Astrocyte (in vitro differentiated cells and primary cell): ENCODE data around the gene ACTRT2. TPM values are rescaled to one million over a fixed set of nuclear protein-coding genes. Genes with fewer than 3 reads are reported as not detected.

Source experiments
- DNase-seq: peaks from one replicate; pipeline ENCODE4 v3.0.0-alpha.2; 2010; ENCODE audit warnings: low read depth
- FAIRE-seq: peaks from 2 replicates; lab custom pipeline; 2011; peaks lifted over from hg19 to GRCh38; lab: Jason Lieb, UNC
- H2AFZ ChIP-seq: 2 replicates; pipeline ENCODE4 v1.6.0; 2012; ENCODE audit warnings: low read depth, low read length, inconsistent platforms
- H3K27ac ChIP-seq: 2 replicates; pipeline ENCODE4 v1.5.1; 2011; ENCODE audit warnings: low read depth, low read length, inconsistent platforms
- H3K27me3 ChIP-seq: 2 replicates; pipeline ENCODE4 v1.6.0; 2011; ENCODE audit warnings: low read length, inconsistent platforms; ENCODE audit not compliant: insufficient read depth
- H3K36me3 ChIP-seq: 2 replicates; pipeline ENCODE4 v1.5.1; 2011; ENCODE audit warnings: low read length, inconsistent platforms; ENCODE audit not compliant: insufficient read depth
- H3K4me1 ChIP-seq: 2 replicates; pipeline ENCODE4 v1.5.1; 2011; ENCODE audit warnings: low read length, inconsistent platforms; ENCODE audit not compliant: insufficient read depth
- H3K4me2 ChIP-seq: 2 replicates; pipeline ENCODE4 v1.6.0; 2012; ENCODE audit warnings: low read length, inconsistent platforms
- H3K4me3 ChIP-seq: 2 replicates; pipeline ENCODE4 v1.5.1; 2011; ENCODE audit warnings: low read depth, mild to moderate bottlenecking, low read length, inconsistent platforms; ENCODE audit not compliant: insufficient read depth
- H3K79me2 ChIP-seq: 2 replicates; pipeline ENCODE4 v1.6.0; 2012; ENCODE audit warnings: mild to moderate bottlenecking, low read length, inconsistent platforms; ENCODE audit not compliant: insufficient read depth
- H3K9ac ChIP-seq: 2 replicates; pipeline ENCODE4 v1.6.0; 2012; ENCODE audit warnings: mild to moderate bottlenecking, low read length, inconsistent platforms
- H3K9me3 ChIP-seq: 2 replicates; pipeline ENCODE4 v1.5.1; 2012; ENCODE audit warnings: low read depth, mild to moderate bottlenecking, low read length, inconsistent platforms; ENCODE audit not compliant: insufficient read depth
- H4K20me1 ChIP-seq: 2 replicates; pipeline ENCODE4 v1.6.0; 2012; ENCODE audit warnings: low read length, inconsistent platforms; ENCODE audit not compliant: insufficient read depth
- H3K27ac Mint-ChIP-seq: one replicate; pipeline ENCODE4 v1.8.0; 2021; ENCODE audit warnings: mild to moderate bottlenecking, mixed read lengths; ENCODE audit not compliant: unreplicated experiment
- H3K27me3 Mint-ChIP-seq: one replicate; pipeline ENCODE4 v1.8.0; 2021; ENCODE audit warnings: low read depth, mixed read lengths; ENCODE audit not compliant: unreplicated experiment
- H3K36me3 Mint-ChIP-seq: one replicate; pipeline ENCODE4 v1.8.0; 2021; ENCODE audit warnings: low read depth, mixed read lengths; ENCODE audit not compliant: unreplicated experiment
- H3K4me1 Mint-ChIP-seq: one replicate; pipeline ENCODE4 v1.8.0; 2021; ENCODE audit warnings: low read depth, mixed read lengths; ENCODE audit not compliant: unreplicated experiment
- H3K4me3 Mint-ChIP-seq: one replicate; pipeline ENCODE4 v1.8.0; 2021; ENCODE audit warnings: mild to moderate bottlenecking, moderate library complexity, mixed read lengths; ENCODE audit not compliant: unreplicated experiment
- H3K9me3 Mint-ChIP-seq: one replicate; pipeline ENCODE4 v1.8.0; 2021; ENCODE audit warnings: mild to moderate bottlenecking, mixed read lengths; ENCODE audit not compliant: unreplicated experiment
- EZH2 ChIP-seq: IDR thresholded peaks from 2 replicates; pipeline ENCODE4 v1.6.1; 2012; ENCODE audit warnings: mild to moderate bottlenecking, low read length, inconsistent platforms; ENCODE audit not compliant: insufficient read depth
- total RNA-seq: library from RNA; stranded (reverse); gene quantifications from 2 replicates; pipeline ENCODE4 v1.2.1, GENCODE V29; 2021
- TF ChIP-seq, protein P1 (sequence below): IDR thresholded peaks from 2 replicates; pipeline ENCODE4 v1.5.1; 2011; ENCODE audit warnings: low read depth, mild to moderate bottlenecking, inconsistent platforms, low read length, moderate library complexity; ENCODE audit not compliant: insufficient read depth

ACTRT2 gene
- total RNA-seq, 1 donor from 2014 or later, result not detected

DNA sequence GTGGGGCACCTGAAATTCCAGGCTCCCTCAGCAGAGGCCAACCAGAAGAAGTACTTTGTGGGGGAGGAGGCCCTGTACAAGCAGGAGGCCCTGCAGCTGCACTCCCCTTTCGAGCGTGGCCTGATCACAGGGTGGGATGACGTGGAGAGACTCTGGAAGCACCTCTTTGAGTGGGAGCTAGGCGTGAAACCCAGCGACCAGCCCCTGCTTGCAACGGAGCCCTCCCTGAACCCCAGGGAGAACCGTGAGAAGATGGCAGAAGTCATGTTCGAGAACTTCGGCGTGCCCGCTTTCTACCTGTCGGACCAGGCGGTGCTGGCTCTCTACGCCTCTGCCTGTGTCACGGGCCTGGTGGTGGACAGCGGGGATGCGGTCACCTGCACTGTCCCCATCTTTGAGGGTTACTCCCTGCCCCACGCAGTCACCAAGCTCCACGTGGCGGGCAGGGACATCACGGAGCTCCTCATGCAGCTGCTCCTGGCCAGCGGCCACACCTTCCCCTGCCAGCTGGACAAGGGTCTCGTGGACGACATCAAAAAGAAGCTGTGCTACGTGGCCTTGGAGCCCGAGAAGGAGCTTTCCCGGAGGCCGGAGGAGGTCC lies 634 bp downstream of the ACTRT2 start:
- no peaks in the 10 kb centered on the region for H4K20me1 ChIP-seq
- no peak overlapping the region for H3K4me2 ChIP-seq
- H3K9me3 ChIP-seq, result peaks cover 10% of the 10 kb centered on the region
- H3K79me2 ChIP-seq, result no peaks in the 10 kb centered on the region
- TF ChIP-seq, protein P1, sequence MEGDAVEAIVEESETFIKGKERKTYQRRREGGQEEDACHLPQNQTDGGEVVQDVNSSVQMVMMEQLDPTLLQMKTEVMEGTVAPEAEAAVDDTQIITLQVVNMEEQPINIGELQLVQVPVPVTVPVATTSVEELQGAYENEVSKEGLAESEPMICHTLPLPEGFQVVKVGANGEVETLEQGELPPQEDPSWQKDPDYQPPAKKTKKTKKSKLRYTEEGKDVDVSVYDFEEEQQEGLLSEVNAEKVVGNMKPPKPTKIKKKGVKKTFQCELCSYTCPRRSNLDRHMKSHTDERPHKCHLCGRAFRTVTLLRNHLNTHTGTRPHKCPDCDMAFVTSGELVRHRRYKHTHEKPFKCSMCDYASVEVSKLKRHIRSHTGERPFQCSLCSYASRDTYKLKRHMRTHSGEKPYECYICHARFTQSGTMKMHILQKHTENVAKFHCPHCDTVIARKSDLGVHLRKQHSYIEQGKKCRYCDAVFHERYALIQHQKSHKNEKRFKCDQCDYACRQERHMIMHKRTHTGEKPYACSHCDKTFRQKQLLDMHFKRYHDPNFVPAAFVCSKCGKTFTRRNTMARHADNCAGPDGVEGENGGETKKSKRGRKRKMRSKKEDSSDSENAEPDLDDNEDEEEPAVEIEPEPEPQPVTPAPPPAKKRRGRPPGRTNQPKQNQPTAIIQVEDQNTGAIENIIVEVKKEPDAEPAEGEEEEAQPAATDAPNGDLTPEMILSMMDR, result no peak
- no peak for TF ChIP-seq EZH2
- Mint-ChIP-seq H3K36me3 (no peaks in the 10 kb centered on the region), H3K4me3 (no peak overlapping the region), H3K4me1 (no peaks in the 10 kb centered on the region), H3K27me3 (peaks cover 28% of the 10 kb centered on the region), H3K27ac (no peak overlapping the region), H3K9me3 (peaks cover 2% of the 10 kb centered on the region)
- H3K9ac ChIP-seq, result no peak overlapping the region
- H2AFZ ChIP-seq, result no peak overlapping the region
- H3K27me3 ChIP-seq, result no peaks in the 10 kb centered on the region
- DNase-seq (no peak), FAIRE-seq (no peak)
- no peak overlapping the region for H3K4me3 ChIP-seq
- H3K27ac ChIP-seq, result no peak overlapping the region
- H3K4me1 ChIP-seq, result no peaks in the 10 kb centered on the region
- no peaks in the 10 kb centered on the region for H3K36me3 ChIP-seq

DNA sequence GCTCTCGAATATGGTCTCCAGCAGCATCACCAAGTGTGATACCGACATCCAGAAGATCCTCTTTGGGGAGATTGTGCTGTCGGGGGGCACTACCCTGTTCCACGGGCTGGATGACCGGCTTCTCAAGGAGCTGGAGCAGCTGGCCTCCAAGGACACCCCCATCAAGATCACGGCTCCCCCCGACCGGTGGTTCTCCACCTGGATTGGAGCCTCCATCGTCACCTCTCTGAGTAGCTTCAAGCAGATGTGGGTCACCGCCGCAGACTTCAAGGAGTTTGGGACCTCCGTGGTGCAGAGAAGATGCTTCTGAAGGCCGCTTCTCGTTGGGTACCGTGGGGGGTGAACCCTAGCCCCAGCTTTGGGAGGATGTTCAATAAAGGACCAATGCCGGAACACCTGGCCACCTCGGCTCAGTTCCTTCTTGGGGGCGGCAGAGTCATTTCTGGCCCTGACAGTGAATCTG lies 1.3 kb downstream of the ACTRT2 start:
- Mint-ChIP-seq H3K4me1 (no peaks in the 10 kb centered on the region), H3K36me3 (no peaks in the 10 kb centered on the region), H3K27me3 (peaks cover 27% of the 10 kb centered on the region), H3K27ac (no peak overlapping the region), H3K4me3 (no peak overlapping the region), H3K9me3 (peaks cover 2% of the 10 kb centered on the region)
- Histone ChIP-seq H3K27me3 (no peaks in the 10 kb centered on the region), H3K27ac (no peak overlapping the region), H4K20me1 (no peaks in the 10 kb centered on the region), H3K9ac (no peak overlapping the region), H3K4me1 (no peaks in the 10 kb centered on the region), H3K9me3 (peaks cover 10% of the 10 kb centered on the region), H3K36me3 (no peaks in the 10 kb centered on the region), H3K4me3 (no peak overlapping the region), H3K4me2 (no peak overlapping the region), H2AFZ (no peak overlapping the region), H3K79me2 (no peaks in the 10 kb centered on the region)
- TF ChIP-seq EZH2, result no peak
- TF ChIP-seq, protein P1, result no peak
- FAIRE-seq (no peak), DNase-seq (no peak)

DNA sequence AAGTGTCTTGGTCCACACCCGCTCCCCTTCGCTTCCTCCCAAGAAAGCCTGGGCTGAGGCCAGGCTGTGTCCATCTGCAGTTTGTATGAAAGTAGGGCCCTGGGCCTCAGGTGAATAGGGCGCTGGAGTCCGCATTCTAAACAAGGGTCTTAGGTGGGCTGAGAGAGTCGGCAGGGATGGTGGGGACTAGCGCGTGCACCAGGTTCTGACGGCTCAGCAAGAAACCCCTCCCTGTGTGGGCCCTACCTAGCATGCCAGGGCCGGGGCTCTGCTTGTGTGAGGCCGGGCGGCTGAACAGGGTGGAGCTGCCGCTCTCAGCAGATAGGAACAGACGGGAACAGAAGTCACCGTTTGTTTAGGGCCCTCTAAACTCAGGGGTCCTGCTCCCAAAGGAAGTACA lies 1.7 kb downstream of the ACTRT2 start:
- H3K36me3 ChIP-seq, result no peaks in the 10 kb centered on the region
- no peak overlapping the region for H3K9ac ChIP-seq
- FAIRE-seq (no peak), DNase-seq (no peak)
- Mint-ChIP-seq H3K9me3 (peaks cover 2% of the 10 kb centered on the region), H3K27ac (no peak overlapping the region), H3K27me3 (peaks cover 27% of the 10 kb centered on the region), H3K4me1 (no peaks in the 10 kb centered on the region), H3K36me3 (no peaks in the 10 kb centered on the region), H3K4me3 (no peak overlapping the region)
- no peaks in the 10 kb centered on the region for H3K27me3 ChIP-seq
- no peaks in the 10 kb centered on the region for H3K79me2 ChIP-seq
- H3K9me3 ChIP-seq, result peaks cover 10% of the 10 kb centered on the region
- H3K27ac ChIP-seq, result no peak overlapping the region
- H4K20me1 ChIP-seq, result no peaks in the 10 kb centered on the region
- no peaks in the 10 kb centered on the region for H3K4me1 ChIP-seq
- H3K4me2 ChIP-seq, result no peak overlapping the region
- TF ChIP-seq EZH2, result no peak
- TF ChIP-seq, protein P1, result no peak
- H2AFZ ChIP-seq, result no peak overlapping the region
- no peak overlapping the region for H3K4me3 ChIP-seq
